H1 (cell line): Measurements from ENCODE around the gene TMEM229B. TPM values are rescaled to one million over a fixed set of nuclear protein-coding genes. Genes with fewer than 3 reads are reported as not detected.

Source experiments
- ASH2L ChIP-seq: fragments of 200-600, 300-600 bp; sonication (generic); IDR thresholded peaks from one replicate; pipeline ENCODE4 v1.7.1; 2017; ENCODE audit warnings: low read length
- BACH1 ChIP-seq: IDR thresholded peaks from 2 replicates; pipeline ENCODE4 v1.6.1; 2012; ENCODE audit warnings: low read length, improper control_type of control experiment
- CREB1 ChIP-seq: IDR thresholded peaks from 2 replicates; pipeline ENCODE4 v1.6.1; 2012; ENCODE audit warnings: inconsistent platforms
- EGR1 ChIP-seq: IDR thresholded peaks from 2 replicates; pipeline ENCODE4 v1.6.1; 2011; ENCODE audit warnings: low read depth, low read length, borderline replicate concordance
- JUN ChIP-seq: IDR thresholded peaks from 2 replicates; pipeline ENCODE4 v1.6.1; 2011; ENCODE audit warnings: low read depth, mild to moderate bottlenecking, improper control_type of control experiment, low read length
- KDM4A ChIP-seq: IDR thresholded peaks from one replicate; pipeline ENCODE4 v1.7.1; 2012; ENCODE audit warnings: low read depth, mild to moderate bottlenecking, moderate library complexity, low read length, inconsistent platforms; ENCODE audit not compliant: severe bottlenecking
- SP1 ChIP-seq: IDR thresholded peaks from 2 replicates; pipeline ENCODE4 v1.6.1; 2011; ENCODE audit warnings: low read depth, low read length
- SP4 ChIP-seq: IDR thresholded peaks from 2 replicates; pipeline ENCODE4 v1.6.1; 2012; ENCODE audit warnings: low read length, inconsistent platforms
- TAF7 ChIP-seq: optimal IDR thresholded peaks from 2 replicates; pipeline ENCODE3; 2011; ENCODE audit warnings: low read depth, mild to moderate bottlenecking, inconsistent platforms, low read length, moderate library complexity, borderline replicate concordance
- TBP ChIP-seq: IDR thresholded peaks from 2 replicates; pipeline ENCODE4 v1.6.1; 2011; ENCODE audit warnings: low read depth, low read length, improper control_type of control experiment
- TEAD4 ChIP-seq: IDR thresholded peaks from 2 replicates; pipeline ENCODE4 v1.6.1; 2012; ENCODE audit warnings: low read depth, low read length, inconsistent platforms, mixed read lengths
- YY1 ChIP-seq: IDR thresholded peaks from 2 replicates; pipeline ENCODE4 v1.6.1; 2011; ENCODE audit warnings: low read depth, mild to moderate bottlenecking, low read length
- polyA plus RNA-seq, 7 experiments: library from polyadenylated mRNA; depleted of rRNA in 3 of 7; stranded (reverse) in 5 of 7; unstranded in 2 of 7; fragments of >200 nt in 5 of 7; fragments of 200-250 nt in 2 of 7; gene quantifications; 1 replicate in 5 of 7; 2 replicates in 1 of 7; 4 replicates in 1 of 7; pipeline versions ENCODE4 v1.2.1 to v1.2.3, GENCODE V29; 2011 to 2013; ENCODE audit warnings: missing spikeins in 2 of 7, mixed read lengths in 2 of 7
- total RNA-seq: library from RNA; stranded (reverse); fragmentation: NEBNext Ultra II Directional; extraction: Animal tissue kit (Norgen Biotek cat#: 25700); gene quantifications from 2 replicates; pipeline ENCODE4 v1.2.1, GENCODE V29; 2021
- TF ChIP-seq, protein P1 (sequence below): fragments of 300-600 bp; sonication (generic); IDR thresholded peaks from 2 replicates; pipeline ENCODE4 v1.7.1; 2012; ENCODE audit warnings: low read length, moderate library complexity, mild to moderate bottlenecking, inconsistent platforms; ENCODE audit not compliant: insufficient replicate concordance

TMEM229B gene
- total and polyA plus RNA-seq, 2 of the 8 experiments (the other 6 are each of a cell fraction or from before 2014, with no cell fraction given), result 0.73 to 0.85 TPM

DNA sequence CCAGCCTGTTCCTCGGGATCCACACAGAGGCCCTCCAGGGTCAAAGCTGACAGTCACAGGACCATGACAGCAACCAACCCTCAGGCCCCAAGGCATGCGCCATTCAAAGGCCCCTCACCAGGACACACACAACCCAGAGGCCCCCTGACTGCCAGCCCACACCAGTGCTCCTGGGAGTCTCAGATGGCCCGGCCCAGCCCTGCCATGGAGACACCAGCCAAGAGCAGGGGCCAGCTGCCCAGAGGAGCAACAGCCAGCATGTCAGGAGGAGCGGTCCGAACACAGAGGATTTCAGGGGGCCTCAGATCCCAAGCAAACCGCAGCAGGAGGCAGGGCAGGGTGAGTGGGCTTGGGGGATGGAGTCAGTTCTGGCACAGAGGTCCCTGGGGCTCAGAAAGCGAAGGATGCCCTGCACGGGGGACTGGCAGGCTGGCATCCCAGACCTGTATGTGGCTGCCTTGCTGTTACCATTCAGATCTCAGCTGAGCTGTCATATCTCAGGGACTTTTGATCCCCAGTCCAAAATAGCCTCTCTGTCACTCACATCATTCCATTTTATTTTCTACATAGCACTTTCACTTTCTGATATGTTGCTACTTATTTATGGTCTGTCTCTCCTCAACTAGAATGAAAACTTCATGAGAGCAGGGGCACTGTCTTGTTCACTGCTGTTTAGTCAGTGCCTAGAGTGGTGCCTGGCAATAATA is 4.8 kb downstream of the TMEM229B start (continued):
- TF ChIP-seq, protein P1, sequence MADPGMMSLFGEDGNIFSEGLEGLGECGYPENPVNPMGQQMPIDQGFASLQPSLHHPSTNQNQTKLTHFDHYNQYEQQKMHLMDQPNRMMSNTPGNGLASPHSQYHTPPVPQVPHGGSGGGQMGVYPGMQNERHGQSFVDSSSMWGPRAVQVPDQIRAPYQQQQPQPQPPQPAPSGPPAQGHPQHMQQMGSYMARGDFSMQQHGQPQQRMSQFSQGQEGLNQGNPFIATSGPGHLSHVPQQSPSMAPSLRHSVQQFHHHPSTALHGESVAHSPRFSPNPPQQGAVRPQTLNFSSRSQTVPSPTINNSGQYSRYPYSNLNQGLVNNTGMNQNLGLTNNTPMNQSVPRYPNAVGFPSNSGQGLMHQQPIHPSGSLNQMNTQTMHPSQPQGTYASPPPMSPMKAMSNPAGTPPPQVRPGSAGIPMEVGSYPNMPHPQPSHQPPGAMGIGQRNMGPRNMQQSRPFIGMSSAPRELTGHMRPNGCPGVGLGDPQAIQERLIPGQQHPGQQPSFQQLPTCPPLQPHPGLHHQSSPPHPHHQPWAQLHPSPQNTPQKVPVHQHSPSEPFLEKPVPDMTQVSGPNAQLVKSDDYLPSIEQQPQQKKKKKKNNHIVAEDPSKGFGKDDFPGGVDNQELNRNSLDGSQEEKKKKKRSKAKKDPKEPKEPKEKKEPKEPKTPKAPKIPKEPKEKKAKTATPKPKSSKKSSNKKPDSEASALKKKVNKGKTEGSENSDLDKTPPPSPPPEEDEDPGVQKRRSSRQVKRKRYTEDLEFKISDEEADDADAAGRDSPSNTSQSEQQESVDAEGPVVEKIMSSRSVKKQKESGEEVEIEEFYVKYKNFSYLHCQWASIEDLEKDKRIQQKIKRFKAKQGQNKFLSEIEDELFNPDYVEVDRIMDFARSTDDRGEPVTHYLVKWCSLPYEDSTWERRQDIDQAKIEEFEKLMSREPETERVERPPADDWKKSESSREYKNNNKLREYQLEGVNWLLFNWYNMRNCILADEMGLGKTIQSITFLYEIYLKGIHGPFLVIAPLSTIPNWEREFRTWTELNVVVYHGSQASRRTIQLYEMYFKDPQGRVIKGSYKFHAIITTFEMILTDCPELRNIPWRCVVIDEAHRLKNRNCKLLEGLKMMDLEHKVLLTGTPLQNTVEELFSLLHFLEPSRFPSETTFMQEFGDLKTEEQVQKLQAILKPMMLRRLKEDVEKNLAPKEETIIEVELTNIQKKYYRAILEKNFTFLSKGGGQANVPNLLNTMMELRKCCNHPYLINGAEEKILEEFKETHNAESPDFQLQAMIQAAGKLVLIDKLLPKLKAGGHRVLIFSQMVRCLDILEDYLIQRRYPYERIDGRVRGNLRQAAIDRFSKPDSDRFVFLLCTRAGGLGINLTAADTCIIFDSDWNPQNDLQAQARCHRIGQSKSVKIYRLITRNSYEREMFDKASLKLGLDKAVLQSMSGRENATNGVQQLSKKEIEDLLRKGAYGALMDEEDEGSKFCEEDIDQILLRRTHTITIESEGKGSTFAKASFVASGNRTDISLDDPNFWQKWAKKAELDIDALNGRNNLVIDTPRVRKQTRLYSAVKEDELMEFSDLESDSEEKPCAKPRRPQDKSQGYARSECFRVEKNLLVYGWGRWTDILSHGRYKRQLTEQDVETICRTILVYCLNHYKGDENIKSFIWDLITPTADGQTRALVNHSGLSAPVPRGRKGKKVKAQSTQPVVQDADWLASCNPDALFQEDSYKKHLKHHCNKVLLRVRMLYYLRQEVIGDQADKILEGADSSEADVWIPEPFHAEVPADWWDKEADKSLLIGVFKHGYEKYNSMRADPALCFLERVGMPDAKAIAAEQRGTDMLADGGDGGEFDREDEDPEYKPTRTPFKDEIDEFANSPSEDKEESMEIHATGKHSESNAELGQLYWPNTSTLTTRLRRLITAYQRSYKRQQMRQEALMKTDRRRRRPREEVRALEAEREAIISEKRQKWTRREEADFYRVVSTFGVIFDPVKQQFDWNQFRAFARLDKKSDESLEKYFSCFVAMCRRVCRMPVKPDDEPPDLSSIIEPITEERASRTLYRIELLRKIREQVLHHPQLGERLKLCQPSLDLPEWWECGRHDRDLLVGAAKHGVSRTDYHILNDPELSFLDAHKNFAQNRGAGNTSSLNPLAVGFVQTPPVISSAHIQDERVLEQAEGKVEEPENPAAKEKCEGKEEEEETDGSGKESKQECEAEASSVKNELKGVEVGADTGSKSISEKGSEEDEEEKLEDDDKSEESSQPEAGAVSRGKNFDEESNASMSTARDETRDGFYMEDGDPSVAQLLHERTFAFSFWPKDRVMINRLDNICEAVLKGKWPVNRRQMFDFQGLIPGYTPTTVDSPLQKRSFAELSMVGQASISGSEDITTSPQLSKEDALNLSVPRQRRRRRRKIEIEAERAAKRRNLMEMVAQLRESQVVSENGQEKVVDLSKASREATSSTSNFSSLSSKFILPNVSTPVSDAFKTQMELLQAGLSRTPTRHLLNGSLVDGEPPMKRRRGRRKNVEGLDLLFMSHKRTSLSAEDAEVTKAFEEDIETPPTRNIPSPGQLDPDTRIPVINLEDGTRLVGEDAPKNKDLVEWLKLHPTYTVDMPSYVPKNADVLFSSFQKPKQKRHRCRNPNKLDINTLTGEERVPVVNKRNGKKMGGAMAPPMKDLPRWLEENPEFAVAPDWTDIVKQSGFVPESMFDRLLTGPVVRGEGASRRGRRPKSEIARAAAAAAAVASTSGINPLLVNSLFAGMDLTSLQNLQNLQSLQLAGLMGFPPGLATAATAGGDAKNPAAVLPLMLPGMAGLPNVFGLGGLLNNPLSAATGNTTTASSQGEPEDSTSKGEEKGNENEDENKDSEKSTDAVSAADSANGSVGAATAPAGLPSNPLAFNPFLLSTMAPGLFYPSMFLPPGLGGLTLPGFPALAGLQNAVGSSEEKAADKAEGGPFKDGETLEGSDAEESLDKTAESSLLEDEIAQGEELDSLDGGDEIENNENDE, result no peak
- no peak for TF ChIP-seq CREB1
- TF ChIP-seq TBP, result no peak
- no peak for TF ChIP-seq KDM4A
- TF ChIP-seq ASH2L, result no peak
- no peak for TF ChIP-seq JUN
- no peak for TF ChIP-seq SP1
- TF ChIP-seq TEAD4, result no peak
- no peak for TF ChIP-seq EGR1
- TF ChIP-seq YY1, result no peak
- TF ChIP-seq SP4, result no peak
- TF ChIP-seq TAF7, result no peak
- TF ChIP-seq BACH1, result no peak
